Liver (tissue), 9 donors: ENCODE measurements around the gene DCC. TPM values are rescaled to one million over a fixed set of nuclear protein-coding genes. Genes with fewer than 3 reads are reported as not detected.

Experiments
- DNase-seq: peaks from one replicate; pipeline ENCODE4 v3.0.0-alpha.2; 2017; ENCODE audit warnings: low spot score
- H3K27ac ChIP-seq, 2 donors: one replicate each; pipeline ENCODE4 v1.7.0; 2013; ENCODE audit warnings: inconsistent platforms in 2 of 2, low read length in 2 of 2, control low read depth in 1 of 2, low read depth in 1 of 2, mild to moderate bottlenecking in 1 of 2
- H3K27me3 ChIP-seq, 4 donors: one replicate each; pipeline versions ENCODE4 v1.6.1 to v1.7.0; 2013; ENCODE audit warnings: low read length in 3 of 4, inconsistent platforms in 1 of 4, mild to moderate bottlenecking in 1 of 4, moderate library complexity in 1 of 4; ENCODE audit not compliant: control insufficient read depth in 4 of 4, insufficient read depth in 4 of 4
- H3K36me3 ChIP-seq, 4 donors: one replicate each; pipeline versions ENCODE4 v1.6.1 to v1.7.0; 2013; ENCODE audit warnings: low read length in 3 of 4, mild to moderate bottlenecking in 3 of 4, low read depth in 1 of 4, moderate library complexity in 1 of 4; ENCODE audit not compliant: control insufficient read depth in 4 of 4, insufficient read depth in 3 of 4
- H3K4me1 ChIP-seq, 4 donors: one replicate each; pipeline versions ENCODE4 v1.6.1 to v1.7.0; 2013; ENCODE audit warnings: low read length in 3 of 4, mild to moderate bottlenecking in 3 of 4, moderate library complexity in 1 of 4; ENCODE audit not compliant: control insufficient read depth in 4 of 4, insufficient read depth in 4 of 4
- H3K4me3 ChIP-seq, 3 donors: one replicate each; pipeline versions ENCODE4 v1.6.1 to v1.7.0; 2013; ENCODE audit warnings: low read length in 3 of 3, control low read depth in 1 of 3, low read depth in 1 of 3, mild to moderate bottlenecking in 1 of 3
- H3K9ac ChIP-seq, 2 donors: one replicate each; pipeline ENCODE4 v1.7.0; 2013; ENCODE audit warnings: low read length in 2 of 2, mild to moderate bottlenecking in 2 of 2, moderate library complexity in 2 of 2, control low read depth in 1 of 2, low read depth in 1 of 2
- H3K9me3 ChIP-seq, 4 donors: one replicate each; pipeline versions ENCODE4 v1.6.1 to v1.7.0; 2013; ENCODE audit warnings: low read length in 3 of 4; ENCODE audit not compliant: control insufficient read depth in 4 of 4
- EGR1 ChIP-seq, 2 donors: IDR thresholded peaks; 2 replicates each; pipeline ENCODE4 v1.6.1; 2016 to 2018; ENCODE audit warnings: antibody characterized with exemption in 2 of 2, low read depth in 2 of 2
- FOXA1 ChIP-seq: IDR thresholded peaks from 2 replicates; pipeline ENCODE4 v1.6.1; 2016; ENCODE audit warnings: antibody characterized with exemption
- FOXA2 ChIP-seq: IDR thresholded peaks from 2 replicates; pipeline ENCODE4 v1.6.1; 2016; ENCODE audit warnings: antibody characterized with exemption
- GABPA ChIP-seq, 2 donors: IDR thresholded peaks in 1 of 2; conservative IDR thresholded peaks in 1 of 2; 2 replicates each; pipeline ENCODE4 v1.6.1; 2016; ENCODE audit warnings: antibody characterized with exemption in 2 of 2, mild to moderate bottlenecking in 1 of 2, moderate library complexity in 1 of 2
- HNF4A ChIP-seq, 2 donors: conservative IDR thresholded peaks; 2 replicates each; pipeline ENCODE4 v1.6.1; 2016; ENCODE audit warnings: antibody characterized with exemption in 2 of 2, mild to moderate bottlenecking in 2 of 2
- HNF4G ChIP-seq: IDR thresholded peaks from 2 replicates; pipeline ENCODE4 v1.6.1; 2016; ENCODE audit warnings: antibody characterized with exemption
- JUND ChIP-seq, 2 donors: IDR thresholded peaks; 2 replicates each; pipeline ENCODE4 v1.6.1; 2016; ENCODE audit warnings: antibody characterized with exemption in 2 of 2
- MAX ChIP-seq: IDR thresholded peaks from 2 replicates; pipeline ENCODE4 v1.6.1; 2016; ENCODE audit warnings: antibody characterized with exemption
- NR2F2 ChIP-seq: IDR thresholded peaks from 2 replicates; pipeline ENCODE4 v1.6.1; 2016; ENCODE audit warnings: antibody characterized with exemption
- RAD21 ChIP-seq, 2 donors: IDR thresholded peaks; 2 replicates each; pipeline ENCODE4 v1.6.1; 2016; ENCODE audit warnings: antibody characterized with exemption in 2 of 2, mild to moderate bottlenecking in 2 of 2
- RXRA ChIP-seq, 2 donors: IDR thresholded peaks; 2 replicates each; pipeline ENCODE4 v1.6.1; 2017 to 2018; ENCODE audit warnings: antibody characterized with exemption in 2 of 2, mild to moderate bottlenecking in 1 of 2
- SP1 ChIP-seq: IDR thresholded peaks from 2 replicates; pipeline ENCODE4 v1.6.1; 2018; ENCODE audit warnings: antibody characterized with exemption, mild to moderate bottlenecking
- TAF1 ChIP-seq: conservative IDR thresholded peaks from 2 replicates; pipeline ENCODE4 v1.6.1; 2016; ENCODE audit warnings: antibody characterized with exemption, mild to moderate bottlenecking
- WGBS: extraction: QIAGEN DNeasy Blood & Tissue Kit; methylation state at CpG from one replicate; pipeline ENCODE4 v1.1.7; 2013; 5-methylcytosine and 5-hydroxymethylcytosine counted together
- polyA plus RNA-seq, 2 donors: library from polyadenylated mRNA; stranded (reverse) in 1 of 2; unstranded in 1 of 2; fragments of 200-250 nt in 1 of 2; fragments of >200 nt in 1 of 2; fragmentation: Nextera tagmentation in 1 of 2; extraction: Ambion mirVana in 1 of 2; gene quantifications; one replicate each; pipeline versions ENCODE4 v1.2.1 to v1.2.3, GENCODE V29; 2013 to 2015
- total RNA-seq, 2 donors: library from RNA; depleted of rRNA; stranded (reverse); fragments of >200 nt; gene quantifications; one replicate each; pipeline ENCODE4 v1.2.3, GENCODE V29; 2014
- TF ChIP-seq, protein P1 (sequence below): IDR thresholded peaks from 2 replicates; pipeline ENCODE4 v1.6.1; 2016; ENCODE audit warnings: antibody characterized with exemption
- TF ChIP-seq, protein P2 (sequence below): IDR thresholded peaks from 2 replicates; pipeline ENCODE4 v1.6.1; 2016; ENCODE audit warnings: antibody characterized with exemption, mild to moderate bottlenecking
- TF ChIP-seq, protein P3 (sequence below): fragments of 150-350 bp; IDR thresholded peaks from 2 replicates; pipeline ENCODE4 v1.5.1; 2017; ENCODE audit warnings: improper control_type of control experiment, low read depth, low read length; ENCODE audit not compliant: missing input control
- TF ChIP-seq, protein P4 (sequence below): IDR thresholded peaks from 2 replicates; pipeline ENCODE4 v1.6.1; 2016; ENCODE audit warnings: antibody characterized with exemption
- donor health status: healthy.
- donor health status: healthy.
- donor health status: healthy.
- donor health status: healthy.
- donor health status: healthy.

DCC gene
- total and polyA plus RNA-seq, 4 donors: under 0.01 to 0.03 TPM; not detected in 2

- DNase-seq: no peak
- no peak overlapping the region for H3K27ac ChIP-seq
- H3K36me3 ChIP-seq: no peaks in the 10 kb centered on the region
- no peak for TF ChIP-seq HNF4A (conservative IDR thresholded peaks at IDR 0.05)
- TF ChIP-seq NR2F2: no peak
- no peak for TF ChIP-seq FOXA2
- TF ChIP-seq SP1: no peak
- TF ChIP-seq, protein P1, sequence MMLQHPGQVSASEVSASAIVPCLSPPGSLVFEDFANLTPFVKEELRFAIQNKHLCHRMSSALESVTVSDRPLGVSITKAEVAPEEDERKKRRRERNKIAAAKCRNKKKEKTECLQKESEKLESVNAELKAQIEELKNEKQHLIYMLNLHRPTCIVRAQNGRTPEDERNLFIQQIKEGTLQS: no peak
- no peak for TF ChIP-seq RAD21 (IDR thresholded peaks at IDR 0.05)
- TF ChIP-seq, protein P2, sequence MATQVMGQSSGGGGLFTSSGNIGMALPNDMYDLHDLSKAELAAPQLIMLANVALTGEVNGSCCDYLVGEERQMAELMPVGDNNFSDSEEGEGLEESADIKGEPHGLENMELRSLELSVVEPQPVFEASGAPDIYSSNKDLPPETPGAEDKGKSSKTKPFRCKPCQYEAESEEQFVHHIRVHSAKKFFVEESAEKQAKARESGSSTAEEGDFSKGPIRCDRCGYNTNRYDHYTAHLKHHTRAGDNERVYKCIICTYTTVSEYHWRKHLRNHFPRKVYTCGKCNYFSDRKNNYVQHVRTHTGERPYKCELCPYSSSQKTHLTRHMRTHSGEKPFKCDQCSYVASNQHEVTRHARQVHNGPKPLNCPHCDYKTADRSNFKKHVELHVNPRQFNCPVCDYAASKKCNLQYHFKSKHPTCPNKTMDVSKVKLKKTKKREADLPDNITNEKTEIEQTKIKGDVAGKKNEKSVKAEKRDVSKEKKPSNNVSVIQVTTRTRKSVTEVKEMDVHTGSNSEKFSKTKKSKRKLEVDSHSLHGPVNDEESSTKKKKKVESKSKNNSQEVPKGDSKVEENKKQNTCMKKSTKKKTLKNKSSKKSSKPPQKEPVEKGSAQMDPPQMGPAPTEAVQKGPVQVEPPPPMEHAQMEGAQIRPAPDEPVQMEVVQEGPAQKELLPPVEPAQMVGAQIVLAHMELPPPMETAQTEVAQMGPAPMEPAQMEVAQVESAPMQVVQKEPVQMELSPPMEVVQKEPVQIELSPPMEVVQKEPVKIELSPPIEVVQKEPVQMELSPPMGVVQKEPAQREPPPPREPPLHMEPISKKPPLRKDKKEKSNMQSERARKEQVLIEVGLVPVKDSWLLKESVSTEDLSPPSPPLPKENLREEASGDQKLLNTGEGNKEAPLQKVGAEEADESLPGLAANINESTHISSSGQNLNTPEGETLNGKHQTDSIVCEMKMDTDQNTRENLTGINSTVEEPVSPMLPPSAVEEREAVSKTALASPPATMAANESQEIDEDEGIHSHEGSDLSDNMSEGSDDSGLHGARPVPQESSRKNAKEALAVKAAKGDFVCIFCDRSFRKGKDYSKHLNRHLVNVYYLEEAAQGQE: no peak
- TF ChIP-seq EGR1 (IDR thresholded peaks at IDR 0.05; ENCODE audit: low read depth in 2 of 2): no peak
- no peak for TF ChIP-seq FOXA1
- TF ChIP-seq, protein P3, sequence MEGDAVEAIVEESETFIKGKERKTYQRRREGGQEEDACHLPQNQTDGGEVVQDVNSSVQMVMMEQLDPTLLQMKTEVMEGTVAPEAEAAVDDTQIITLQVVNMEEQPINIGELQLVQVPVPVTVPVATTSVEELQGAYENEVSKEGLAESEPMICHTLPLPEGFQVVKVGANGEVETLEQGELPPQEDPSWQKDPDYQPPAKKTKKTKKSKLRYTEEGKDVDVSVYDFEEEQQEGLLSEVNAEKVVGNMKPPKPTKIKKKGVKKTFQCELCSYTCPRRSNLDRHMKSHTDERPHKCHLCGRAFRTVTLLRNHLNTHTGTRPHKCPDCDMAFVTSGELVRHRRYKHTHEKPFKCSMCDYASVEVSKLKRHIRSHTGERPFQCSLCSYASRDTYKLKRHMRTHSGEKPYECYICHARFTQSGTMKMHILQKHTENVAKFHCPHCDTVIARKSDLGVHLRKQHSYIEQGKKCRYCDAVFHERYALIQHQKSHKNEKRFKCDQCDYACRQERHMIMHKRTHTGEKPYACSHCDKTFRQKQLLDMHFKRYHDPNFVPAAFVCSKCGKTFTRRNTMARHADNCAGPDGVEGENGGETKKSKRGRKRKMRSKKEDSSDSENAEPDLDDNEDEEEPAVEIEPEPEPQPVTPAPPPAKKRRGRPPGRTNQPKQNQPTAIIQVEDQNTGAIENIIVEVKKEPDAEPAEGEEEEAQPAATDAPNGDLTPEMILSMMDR: no peak
- TF ChIP-seq RXRA (IDR thresholded peaks at IDR 0.05): no peak
- no peak for TF ChIP-seq GABPA (IDR thresholded peaks at IDR 0.05 in 1 of 2, conservative IDR thresholded peaks at IDR 0.05 in 1 of 2)
- no peak for TF ChIP-seq TAF1
- TF ChIP-seq MAX: no peak
- no peak for TF ChIP-seq JUND (IDR thresholded peaks at IDR 0.05)
- TF ChIP-seq HNF4G: no peak
- no peaks in the 10 kb centered on the region for H3K9me3 ChIP-seq
- H3K4me1 ChIP-seq: no peaks in the 10 kb centered on the region
- H3K9ac ChIP-seq: no peak overlapping the region
- WGBS: 75% methylated on average over 1 of the region's 1 CpG
- peaks cover 0 to 4% (median 0%) of the 10 kb centered on the region in 4 donors for H3K27me3 ChIP-seq
- no peak overlapping the region for H3K4me3 ChIP-seq
These were observed 197.3 kb downstream of the DCC start for GRCh38 chr18:52537261-52537660.

- Histone ChIP-seq H3K9me3 (no peaks in the 10 kb centered on the region), H3K4me1 (no peaks in the 10 kb centered on the region), H3K9ac (no peak overlapping the region), H3K36me3 (no peaks in the 10 kb centered on the region), H3K4me3 (no peak overlapping the region), H3K27me3 (peaks cover 0 to under 1% (median 0%) of the 10 kb centered on the region in 4 donors), H3K27ac (no peak overlapping the region)
- no peak for DNase-seq
- 86% methylated on average over 4 of the region's 4 CpGs for WGBS
- TF ChIP-seq MAX (no peak), HNF4A (conservative IDR thresholded peaks at IDR 0.05) (no peak), SP1 (no peak), FOXA1 (no peak), HNF4G (no peak), RAD21 (IDR thresholded peaks at IDR 0.05) (no peak), TAF1 (no peak)
- TF ChIP-seq, protein P4, sequence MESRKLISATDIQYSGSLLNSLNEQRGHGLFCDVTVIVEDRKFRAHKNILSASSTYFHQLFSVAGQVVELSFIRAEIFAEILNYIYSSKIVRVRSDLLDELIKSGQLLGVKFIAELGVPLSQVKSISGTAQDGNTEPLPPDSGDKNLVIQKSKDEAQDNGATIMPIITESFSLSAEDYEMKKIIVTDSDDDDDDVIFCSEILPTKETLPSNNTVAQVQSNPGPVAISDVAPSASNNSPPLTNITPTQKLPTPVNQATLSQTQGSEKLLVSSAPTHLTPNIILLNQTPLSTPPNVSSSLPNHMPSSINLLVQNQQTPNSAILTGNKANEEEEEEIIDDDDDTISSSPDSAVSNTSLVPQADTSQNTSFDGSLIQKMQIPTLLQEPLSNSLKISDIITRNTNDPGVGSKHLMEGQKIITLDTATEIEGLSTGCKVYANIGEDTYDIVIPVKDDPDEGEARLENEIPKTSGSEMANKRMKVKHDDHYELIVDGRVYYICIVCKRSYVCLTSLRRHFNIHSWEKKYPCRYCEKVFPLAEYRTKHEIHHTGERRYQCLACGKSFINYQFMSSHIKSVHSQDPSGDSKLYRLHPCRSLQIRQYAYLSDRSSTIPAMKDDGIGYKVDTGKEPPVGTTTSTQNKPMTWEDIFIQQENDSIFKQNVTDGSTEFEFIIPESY: no peak
- TF ChIP-seq, protein P2: no peak
- TF ChIP-seq, protein P1: no peak
- TF ChIP-seq, protein P3: no peak
These were observed 201.1 kb downstream of the DCC start for GRCh38 chr18:52541056-52541455.
